ENCODE measurements around the gene TBC1D22B. TPM values are rescaled to one million over a fixed set of nuclear protein-coding genes. Genes with fewer than 3 reads are reported as not detected.

TBC1D22B gene
- polyA plus RNA-seq, 1 of the 3 experiments (the other 2 are of a cell fraction), result 5.3 TPM

GRCh38 chr6:37357288-37357687 lies 99.7 kb downstream of the TBC1D22B start:
- H3K27ac ChIP-seq (ENCODE audit: low read depth in 2 of 2, low read length in 1 of 2), result no peak overlapping the region
- H3K4me1 ChIP-seq (ENCODE audit: control insufficient read depth in 1 of 2, insufficient read depth in 2 of 2, low read depth in 1 of 2, low read length in 1 of 2), result peaks cover 0 to 10% of the 10 kb centered on the region in 2 experiments; a peak in 2 of 4 replicates
- no peak overlapping the region for H3K4me2 ChIP-seq
- TF ChIP-seq JUND (IDR thresholded peaks at IDR 0.05), result no peak
- TF ChIP-seq ELF1 (IDR thresholded peaks at IDR 0.05), result no peak
- TF ChIP-seq POLR2AphosphoS5 (IDR thresholded peaks at IDR 0.05; ENCODE audit: low read depth, low read length), result no peak
- no peak for TF ChIP-seq EZH2phosphoT487 (IDR thresholded peaks at IDR 0.05; ENCODE audit: borderline replicate concordance, low read depth)
- TF ChIP-seq RAD21 (IDR thresholded peaks at IDR 0.05; ENCODE audit: low read length), result no peak
- no peak for TF ChIP-seq NFIC (IDR thresholded peaks at IDR 0.05; ENCODE audit: borderline replicate concordance)
- TF ChIP-seq PBX3 (IDR thresholded peaks at IDR 0.05), result no peak
- no peak for TF ChIP-seq ZBTB33 (IDR thresholded peaks at IDR 0.05; ENCODE audit: borderline replicate concordance, low read depth)
- TF ChIP-seq USF2 (IDR thresholded peaks at IDR 0.05; ENCODE audit: borderline replicate concordance, low read depth, low read length), result no peak
- no peak for TF ChIP-seq FOXM1 (IDR thresholded peaks at IDR 0.05; ENCODE audit: low read depth)
- TF ChIP-seq TAF1 (IDR thresholded peaks at IDR 0.05; ENCODE audit: borderline replicate concordance, low read depth, low read length), result no peak
- TF ChIP-seq, protein P1, sequence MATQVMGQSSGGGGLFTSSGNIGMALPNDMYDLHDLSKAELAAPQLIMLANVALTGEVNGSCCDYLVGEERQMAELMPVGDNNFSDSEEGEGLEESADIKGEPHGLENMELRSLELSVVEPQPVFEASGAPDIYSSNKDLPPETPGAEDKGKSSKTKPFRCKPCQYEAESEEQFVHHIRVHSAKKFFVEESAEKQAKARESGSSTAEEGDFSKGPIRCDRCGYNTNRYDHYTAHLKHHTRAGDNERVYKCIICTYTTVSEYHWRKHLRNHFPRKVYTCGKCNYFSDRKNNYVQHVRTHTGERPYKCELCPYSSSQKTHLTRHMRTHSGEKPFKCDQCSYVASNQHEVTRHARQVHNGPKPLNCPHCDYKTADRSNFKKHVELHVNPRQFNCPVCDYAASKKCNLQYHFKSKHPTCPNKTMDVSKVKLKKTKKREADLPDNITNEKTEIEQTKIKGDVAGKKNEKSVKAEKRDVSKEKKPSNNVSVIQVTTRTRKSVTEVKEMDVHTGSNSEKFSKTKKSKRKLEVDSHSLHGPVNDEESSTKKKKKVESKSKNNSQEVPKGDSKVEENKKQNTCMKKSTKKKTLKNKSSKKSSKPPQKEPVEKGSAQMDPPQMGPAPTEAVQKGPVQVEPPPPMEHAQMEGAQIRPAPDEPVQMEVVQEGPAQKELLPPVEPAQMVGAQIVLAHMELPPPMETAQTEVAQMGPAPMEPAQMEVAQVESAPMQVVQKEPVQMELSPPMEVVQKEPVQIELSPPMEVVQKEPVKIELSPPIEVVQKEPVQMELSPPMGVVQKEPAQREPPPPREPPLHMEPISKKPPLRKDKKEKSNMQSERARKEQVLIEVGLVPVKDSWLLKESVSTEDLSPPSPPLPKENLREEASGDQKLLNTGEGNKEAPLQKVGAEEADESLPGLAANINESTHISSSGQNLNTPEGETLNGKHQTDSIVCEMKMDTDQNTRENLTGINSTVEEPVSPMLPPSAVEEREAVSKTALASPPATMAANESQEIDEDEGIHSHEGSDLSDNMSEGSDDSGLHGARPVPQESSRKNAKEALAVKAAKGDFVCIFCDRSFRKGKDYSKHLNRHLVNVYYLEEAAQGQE (IDR thresholded peaks at IDR 0.05; ENCODE audit: low read depth, low read length), result no peak
- no peak for TF ChIP-seq RCOR1 (IDR thresholded peaks at IDR 0.05; ENCODE audit: low read length)
- no peak for TF ChIP-seq YY1 (IDR thresholded peaks at IDR 0.05; ENCODE audit: low read depth)
- no peak for TF ChIP-seq GATA2 (CRISPR knock-in tag; IDR thresholded peaks at IDR 0.05)
- TF ChIP-seq MAX (IDR thresholded peaks at IDR 0.05; ENCODE audit: low read depth), result no peak
- TF ChIP-seq SMC3 (IDR thresholded peaks at IDR 0.05; ENCODE audit: low read depth, low read length), result no peak
- TF ChIP-seq TEAD4 (IDR thresholded peaks at IDR 0.05; ENCODE audit: borderline replicate concordance, insufficient read depth), result no peak
- H3K79me2 ChIP-seq (ENCODE audit: insufficient read depth), result peaks cover 63% of the 10 kb centered on the region
- H3K4me3 ChIP-seq (ENCODE audit: low read depth in 2 of 2, low read length in 1 of 2), result no peak overlapping the region
- H3K9ac ChIP-seq, result no peak overlapping the region
- H3K36me3 ChIP-seq (replicated peaks in 1 of 2; ENCODE audit: control insufficient read depth in 1 of 2, insufficient read depth in 2 of 2, low read length in 1 of 2), result peaks cover 7 to 24% of the 10 kb centered on the region in 2 experiments
- ChIA-PET POLR2A (no interaction called here), CTCF (interaction anchor here (1.7 kb wide), 1 partner anchor 9 kb away, joined by 3 read pairs; no protein-coding TSS in a partner anchor)
- no peak overlapping the region for H2AFZ ChIP-seq (ENCODE audit: low read depth)
- H3F3A ChIP-seq (replicated peaks; ENCODE audit: insufficient read depth), result no peaks in the 10 kb centered on the region
- H3K9me3 ChIP-seq, result no peaks in the 10 kb centered on the region
- 44% methylated on average over 1 of the region's 1 CpG for WGBS (ENCODE audit: low lambda C conversion rate)
- DNase-seq, result no peak
- no peaks in the 10 kb centered on the region for H4K20me1 ChIP-seq (ENCODE audit: insufficient read depth)
- H3K27me3 ChIP-seq (ENCODE audit: insufficient read depth), result no peaks in the 10 kb centered on the region
- no peaks in the 10 kb centered on the region for H3K9me2 ChIP-seq
